Tibial nerve (tissue), 4 donors: ENCODE measurements around the gene SLC25A5. TPM values are rescaled to one million over a fixed set of nuclear protein-coding genes. Genes with fewer than 3 reads are reported as not detected.

Experiments
- DNase-seq, 2 donors: peaks; one replicate each; pipeline ENCODE4 v3.0.0-alpha.2; 2019; ENCODE audit warnings: low spot score in 2 of 2
- H3K27ac ChIP-seq, 4 donors: fragments of 200-600 bp; sonication (generic) in 3 of 4; one replicate each; pipeline ENCODE4 v1.5.1; 2017 to 2019; ENCODE audit warnings: mild to moderate bottlenecking in 1 of 4
- H3K27me3 ChIP-seq, 2 donors: fragments of 200-600 bp; sonication (generic) in 1 of 2; one replicate each; pipeline versions ENCODE4 v1.5.1 to v1.6.0; 2017 to 2019
- H3K36me3 ChIP-seq, 3 donors: fragments of 200-600 bp; sonication (generic); one replicate each; pipeline ENCODE4 v1.5.1; 2018 to 2019
- H3K4me1 ChIP-seq, 4 donors: fragments of 200-600 bp; sonication (generic) in 3 of 4; one replicate each; pipeline ENCODE4 v1.5.1; 2017 to 2019
- H3K4me3 ChIP-seq, 4 donors: fragments of 200-600 bp; sonication (generic) in 3 of 4; one replicate each; pipeline ENCODE4 v1.5.1; 2017 to 2019; ENCODE audit warnings: mild to moderate bottlenecking in 1 of 4, moderate library complexity in 1 of 4
- H3K9me3 ChIP-seq, 4 donors: fragments of 200-600 bp; sonication (generic) in 3 of 4; one replicate each; pipeline ENCODE4 v1.5.1; 2017 to 2019
- CTCF ChIP-seq, 5 experiments: fragments of 200-600 bp in 3 of 5; fragments of 450-650 bp in 2 of 5; sonication (generic) in 3 of 5; IDR thresholded peaks; one replicate each; pipeline ENCODE4 v1.5.1; 2016 to 2019; ENCODE audit warnings: antibody characterized with exemption in 5 of 5, mild to moderate bottlenecking in 3 of 5, moderate library complexity in 2 of 5
- EP300 ChIP-seq, 2 donors: sonication (generic); formaldehyde crosslinking; IDR thresholded peaks; one replicate each; pipeline ENCODE4 v1.6.1; 2017; ENCODE audit warnings: antibody characterized with exemption in 2 of 2, mild to moderate bottlenecking in 1 of 2
- POLR2A ChIP-seq, 2 donors: fragments of 450-650 bp; IDR thresholded peaks; one replicate each; pipeline ENCODE4 v1.6.1; 2017; ENCODE audit warnings: antibody characterized with exemption in 2 of 2, mild to moderate bottlenecking in 2 of 2, moderate library complexity in 2 of 2
- WGBS, 2 donors: methylation state at CpG; one replicate each; pipeline ENCODE4 v1.1.5; 2018; 5-methylcytosine and 5-hydroxymethylcytosine counted together
- total RNA-seq, 4 donors: library from RNA; depleted of rRNA; stranded (reverse); fragments of >200 nt; gene quantifications; one replicate each; pipeline ENCODE4 v1.1.0, GENCODE V29; 2016

The SLC25A5 gene
- total RNA-seq, 4 donors from 2014 or later, result 79.3 to 176 (median 93.3) TPM

- Histone ChIP-seq H3K27me3 (no peaks in the 10 kb centered on the region), H3K27ac (no peak overlapping the region), H3K36me3 (no peaks in the 10 kb centered on the region), H3K4me3 (no peak overlapping the region), H3K4me1 (peaks cover 0 to 13% (median 0%) of the 10 kb centered on the region in 4 donors), H3K9me3 (no peaks in the 10 kb centered on the region)
- 78 to 86% methylated on average over 4 of the region's 4 CpGs for WGBS, 2 donors
- TF ChIP-seq CTCF (IDR thresholded peaks at IDR 0.05) (no peak), POLR2A (IDR thresholded peaks at IDR 0.05) (no peak), EP300 (IDR thresholded peaks at IDR 0.05) (no peak)
- DNase-seq, result no peak
Observed at GRCh38 chrX:119505945-119506344, 37.7 kb downstream of the SLC25A5 start.

- DNase-seq, result no peak
- 59 to 75% methylated on average over 6 of the region's 6 CpGs for WGBS, 2 donors
- H3K27ac ChIP-seq, result no peak overlapping the region
Observed at GRCh38 chrX:119507206-119507605, 39.0 kb downstream of the SLC25A5 start.

GRCh38 chrX:119512146-119512800 is 44.0 kb downstream of the SLC25A5 start:
- peak in 1 of 2 donors; percentile 8 for DNase-seq
- H3K27ac ChIP-seq, result no peak overlapping the region
- WGBS, 2 donors, result 48 to 57% methylated on average over 13 to 14 of the region's 14 CpGs
- TF ChIP-seq CTCF (IDR thresholded peaks at IDR 0.05) (peak in 4 of 5 experiments; percentile 19 to 36 (median 30)), EP300 (IDR thresholded peaks at IDR 0.05) (no peak), POLR2A (IDR thresholded peaks at IDR 0.05) (no peak)
- H3K27me3 ChIP-seq, result no peaks in the 10 kb centered on the region
- H3K4me1 ChIP-seq, result no peaks in the 10 kb centered on the region
- no peak overlapping the region for H3K4me3 ChIP-seq
- no peaks in the 10 kb centered on the region for H3K36me3 ChIP-seq
- H3K9me3 ChIP-seq, result no peaks in the 10 kb centered on the region

More at GRCh38 chrX:119507206-119507605, 39.0 kb downstream of the SLC25A5 start:
- Histone ChIP-seq H3K9me3 (no peaks in the 10 kb centered on the region), H3K4me3 (no peak overlapping the region), H3K36me3 (no peaks in the 10 kb centered on the region), H3K4me1 (peaks cover 0 to 13% (median 0%) of the 10 kb centered on the region in 4 donors), H3K27me3 (no peaks in the 10 kb centered on the region)
- no peak for TF ChIP-seq EP300 (IDR thresholded peaks at IDR 0.05)
- TF ChIP-seq POLR2A (IDR thresholded peaks at IDR 0.05), result no peak
- no peak for TF ChIP-seq CTCF (IDR thresholded peaks at IDR 0.05)

GRCh38 chrX:119516157-119516702 is 48.0 kb downstream of the SLC25A5 start:
- Histone ChIP-seq H3K4me1 (no peaks in the 10 kb centered on the region), H3K9me3 (no peaks in the 10 kb centered on the region), H3K4me3 (no peak overlapping the region), H3K27ac (no peak overlapping the region), H3K27me3 (no peaks in the 10 kb centered on the region), H3K36me3 (no peaks in the 10 kb centered on the region)
- 30 to 33% methylated on average over 5 of the region's 5 CpGs for WGBS, 2 donors
- DNase-seq, result peak in 1 of 2 donors; percentile 20
- peak; percentile 67 to 81 (median 69) for TF ChIP-seq CTCF (IDR thresholded peaks at IDR 0.05)
- no peak for TF ChIP-seq EP300 (IDR thresholded peaks at IDR 0.05)

GRCh38 chrX:119518371-119518770 is 50.1 kb downstream of the SLC25A5 start:
- no peak for TF ChIP-seq POLR2A (IDR thresholded peaks at IDR 0.05)
- TF ChIP-seq EP300 (IDR thresholded peaks at IDR 0.05), result no peak
- TF ChIP-seq CTCF (IDR thresholded peaks at IDR 0.05), result no peak
- DNase-seq, result no peak
- Histone ChIP-seq H3K4me1 (no peaks in the 10 kb centered on the region), H3K36me3 (no peaks in the 10 kb centered on the region), H3K9me3 (no peaks in the 10 kb centered on the region), H3K27ac (no peak overlapping the region), H3K4me3 (no peak overlapping the region), H3K27me3 (no peaks in the 10 kb centered on the region)
- 85 to 91% methylated on average over 4 of the region's 4 CpGs for WGBS, 2 donors
